ENCODE measurements around the gene WASHC4.

Gene WASHC4

DNA sequence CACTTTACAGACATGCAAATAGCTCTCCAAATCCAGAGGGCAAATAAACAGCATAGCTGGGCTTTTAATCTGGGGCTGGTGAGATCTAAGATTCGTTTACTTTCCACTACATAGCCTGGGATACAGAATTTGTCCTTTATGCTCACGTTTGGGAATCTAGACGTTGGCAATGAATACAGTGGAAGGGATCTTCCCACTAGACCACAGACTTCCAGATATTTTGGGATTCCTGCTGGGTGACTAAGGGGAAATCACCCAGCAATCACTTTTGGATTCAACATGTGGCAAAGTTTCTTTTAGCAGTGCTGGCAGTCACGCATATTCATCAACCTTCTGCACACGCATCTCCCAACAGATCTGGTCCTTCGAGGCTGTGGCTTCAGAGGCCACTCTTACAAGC is 104.9 kb downstream of the WASHC4 start:
- no peak for DNase-seq

DNA sequence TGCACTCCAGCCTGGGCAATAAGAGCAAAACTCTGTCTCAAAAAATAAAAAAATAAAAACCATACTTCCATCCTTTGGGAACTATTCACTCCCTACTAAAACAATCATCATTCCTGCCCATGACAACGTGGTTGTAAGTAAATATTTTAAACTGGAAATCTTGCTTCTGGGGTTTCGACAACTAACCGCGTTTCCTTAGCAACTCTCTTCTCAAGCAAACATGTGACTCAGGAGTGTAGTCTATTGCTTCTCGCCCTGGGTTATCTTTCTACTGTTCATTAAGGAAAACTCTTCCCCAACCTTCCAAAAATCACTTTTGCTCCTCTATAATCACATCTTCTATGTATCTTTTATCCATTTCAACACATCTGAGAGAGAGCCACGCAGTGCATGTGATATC is 106.6 kb downstream of the WASHC4 start:
- no peak for DNase-seq

DNA sequence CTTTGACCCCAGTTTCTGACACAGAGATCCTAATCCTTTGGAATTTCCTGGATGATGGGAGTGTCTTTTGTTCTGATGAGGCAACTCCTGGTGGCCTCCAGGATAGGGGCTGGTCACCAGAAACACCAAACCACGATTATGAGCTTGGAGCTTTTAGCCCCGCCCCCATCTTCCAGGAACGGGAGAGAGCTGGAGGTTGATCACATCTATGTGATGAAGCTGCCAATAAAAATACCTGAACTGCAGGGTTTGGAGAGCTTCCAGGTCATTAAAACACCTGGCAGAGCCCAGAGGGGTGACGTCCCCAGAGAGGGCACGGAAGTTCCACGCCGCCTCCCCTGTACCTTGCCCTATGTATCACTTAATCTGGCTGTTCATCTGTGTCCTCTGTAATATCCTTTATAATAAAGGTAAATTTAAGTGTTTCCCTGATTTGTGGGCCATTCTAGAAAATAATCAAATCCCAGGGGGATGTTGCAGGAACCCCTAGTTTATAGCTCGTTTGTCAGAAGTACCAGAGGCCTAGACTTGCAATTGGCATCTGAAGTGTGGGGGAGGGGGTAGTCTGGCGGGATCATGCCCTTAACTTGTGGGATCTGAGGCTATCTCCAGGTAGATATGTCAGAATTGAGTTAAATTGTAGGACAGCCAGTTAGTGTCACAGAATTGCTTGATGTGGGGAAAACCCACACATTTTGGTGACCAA is 107.3 kb downstream of the WASHC4 start:
- DNase-seq = no peak

- DNase-seq = peak; percentile 83
These were observed 110.9 kb downstream of the WASHC4 start for GRCh38 chr12:105218434-105218833.

Data from NCI-H2171 treated with DMSO at 0.1 percent for 48 hours (cell line).